Activated T-cell treated with anti-CD3 and anti-CD28 coated beads for 1 hour (primary cell): ENCODE data around the gene TRIM33.
"Not testable (repeated sequence)": the region's sequence is repeated elsewhere in the genome, so short reads cannot be mapped to it uniquely, and the experiment has no call there.

Source experiments
- DNase-seq: peaks from one replicate; pipeline ENCODE4 v3.0.0-alpha.2; 2020; ENCODE audit warnings: low read depth

TRIM33 gene

GRCh38 chr1:114418948-114419347 lies 92.1 kb downstream of the TRIM33 start:
- DNase-seq: not testable (repeated sequence)

- DNase-seq: no peak
Measured at GRCh38 chr1:114397601-114398000, 113.4 kb downstream of the TRIM33 start.

- DNase-seq: no peak
Measured at GRCh38 chr1:114395863-114396262, 115.1 kb downstream of the TRIM33 start.

- no peak for DNase-seq
Measured at GRCh38 chr1:114390960-114391359, 120.0 kb downstream of the TRIM33 start.

GRCh38 chr1:114390361-114390760 lies 120.6 kb downstream of the TRIM33 start:
- no peak for DNase-seq

GRCh38 chr1:114388432-114389003 lies 122.5 kb downstream of the TRIM33 start:
- DNase-seq: no peak

- not testable (repeated sequence) for DNase-seq
Measured at GRCh38 chr1:114387585-114387984, 123.4 kb downstream of the TRIM33 start.

- DNase-seq: no peak
Measured at GRCh38 chr1:114387010-114387360, 124.0 kb downstream of the TRIM33 start.

GRCh38 chr1:114386129-114387009 lies 124.6 kb downstream of the TRIM33 start:
- no peak for DNase-seq

DNA sequence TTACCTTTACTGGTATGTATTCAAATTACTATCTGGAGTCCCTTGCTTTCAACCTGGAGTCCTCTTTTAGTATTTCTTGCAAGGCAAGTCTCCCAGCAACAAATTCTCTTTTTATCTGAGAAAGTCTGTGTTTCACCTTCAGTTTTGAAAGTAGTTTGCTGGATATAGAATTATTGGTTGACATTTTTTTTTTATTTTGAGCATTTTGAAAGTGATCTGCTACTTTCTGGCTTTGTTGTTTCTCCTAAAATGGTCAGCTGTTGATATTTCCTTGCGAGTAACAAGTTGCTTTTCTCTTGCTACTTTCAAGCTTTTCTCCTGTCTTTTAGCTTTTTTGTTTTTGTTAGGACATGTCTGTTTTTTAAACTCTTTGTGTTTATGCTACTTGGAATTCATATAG lies 126.1 kb downstream of the TRIM33 start:
- DNase-seq: no peak

GRCh38 chr1:114379987-114380386 lies 131.0 kb downstream of the TRIM33 start:
- no peak for DNase-seq

GRCh38 chr1:114379358-114379757 lies 131.6 kb downstream of the TRIM33 start:
- no peak for DNase-seq

DNA sequence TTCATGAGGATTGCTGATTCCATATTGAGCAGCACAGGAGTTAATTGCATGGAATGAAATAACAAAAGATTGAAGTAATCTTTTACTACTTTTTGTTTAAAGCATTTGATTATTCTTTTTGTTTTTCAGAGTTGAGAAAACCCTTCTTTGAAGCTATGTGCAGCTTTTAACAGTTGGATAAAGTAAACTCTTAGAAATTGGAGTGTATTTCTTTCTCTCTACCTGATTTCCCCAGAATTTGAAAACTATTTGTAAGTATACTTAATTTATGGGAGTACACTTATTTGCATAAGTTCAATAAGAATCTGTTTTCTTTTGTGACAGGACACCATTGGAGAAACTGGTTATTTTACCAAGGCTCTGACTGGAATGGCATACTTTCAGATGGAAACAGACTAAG lies 133.6 kb downstream of the TRIM33 start:
- DNase-seq: no peak

DNA sequence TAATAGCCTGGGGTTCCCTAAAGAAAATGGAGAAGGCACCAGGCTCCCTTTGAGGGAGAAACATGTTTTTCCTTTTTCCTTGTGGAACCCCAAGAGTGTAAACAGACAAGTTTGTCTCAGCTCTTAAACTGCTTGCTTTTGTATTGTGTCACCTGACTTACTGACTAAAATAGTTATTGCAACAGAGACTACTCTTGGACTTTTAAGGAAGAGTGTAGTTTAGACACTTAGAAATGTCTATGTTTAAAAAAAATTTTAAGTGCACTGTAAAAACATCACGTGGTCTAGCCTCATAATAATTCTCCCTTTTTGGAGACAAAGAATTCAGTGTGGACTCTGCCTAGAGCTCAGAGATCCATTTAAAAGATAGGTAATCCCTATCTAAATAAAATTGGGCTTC lies 141.1 kb downstream of the TRIM33 start:
- no peak for DNase-seq

DNA sequence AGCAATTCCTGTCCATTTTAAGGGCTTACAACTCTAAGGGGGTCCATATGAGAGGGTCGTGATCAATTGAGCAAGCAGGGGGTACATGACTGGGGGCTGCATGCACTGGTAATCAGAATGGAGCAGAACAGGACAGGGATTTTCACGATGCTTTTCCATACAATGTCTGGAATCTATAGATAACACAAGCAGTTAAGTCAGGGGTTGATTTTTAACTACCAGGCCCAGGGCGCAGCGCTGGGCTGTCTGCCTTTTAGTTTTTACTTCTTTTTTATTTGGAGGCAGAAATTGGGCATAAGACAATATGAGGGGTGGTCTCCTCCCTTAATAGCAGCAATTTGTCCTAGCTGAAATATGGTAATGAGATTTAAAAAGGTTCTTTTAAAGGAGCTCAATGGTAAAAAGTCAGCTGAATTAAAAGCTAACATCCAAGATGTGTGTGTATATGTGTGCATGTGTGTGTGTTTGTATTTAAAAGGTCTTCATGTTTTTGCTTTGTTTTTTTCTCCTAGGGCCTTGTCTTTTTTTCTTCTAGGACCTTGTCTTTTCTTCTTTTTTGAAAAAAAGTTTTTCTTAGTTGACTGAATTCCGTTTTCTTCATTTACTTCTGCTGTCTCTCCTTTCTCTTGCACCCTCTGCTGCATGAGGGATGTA lies 141.6 kb downstream of the TRIM33 start:
- not testable (repeated sequence) for DNase-seq

DNA sequence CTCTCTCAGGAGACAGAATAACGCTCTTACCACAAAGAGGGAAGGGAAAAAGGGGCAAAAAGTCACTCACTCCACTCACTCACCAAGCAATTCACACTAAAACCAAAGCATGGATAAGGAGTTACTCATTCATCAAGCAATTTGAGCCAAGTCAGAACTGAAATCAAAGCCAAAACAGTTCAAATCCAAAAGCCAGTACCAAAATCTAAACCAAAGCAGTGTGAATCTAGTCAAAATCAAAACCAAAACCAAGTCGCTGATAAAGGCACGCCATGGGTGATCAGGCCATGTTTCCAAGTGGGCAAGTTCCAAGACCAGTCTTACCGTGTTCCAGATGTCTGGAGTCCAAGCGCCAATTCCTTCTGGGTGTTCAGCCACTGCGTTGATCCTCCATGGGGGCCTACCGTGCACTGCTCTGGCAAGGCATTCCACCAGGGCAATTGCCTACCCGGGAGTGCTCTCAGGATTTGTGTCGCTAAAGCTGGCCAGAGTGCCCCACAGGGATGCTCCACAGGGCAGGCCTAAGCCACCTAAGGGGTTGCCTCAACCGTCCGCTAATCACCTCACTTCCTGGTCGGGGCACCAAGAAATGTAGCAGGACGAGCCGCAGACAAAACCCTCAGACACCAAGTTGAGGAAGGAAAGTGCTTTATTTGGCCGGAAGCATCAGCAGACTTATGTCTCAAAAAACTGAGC lies 142.3 kb downstream of the TRIM33 start:
- no peak for DNase-seq

GRCh38 chr1:114367810-114368209 lies 143.2 kb downstream of the TRIM33 start:
- DNase-seq: no peak

DNA sequence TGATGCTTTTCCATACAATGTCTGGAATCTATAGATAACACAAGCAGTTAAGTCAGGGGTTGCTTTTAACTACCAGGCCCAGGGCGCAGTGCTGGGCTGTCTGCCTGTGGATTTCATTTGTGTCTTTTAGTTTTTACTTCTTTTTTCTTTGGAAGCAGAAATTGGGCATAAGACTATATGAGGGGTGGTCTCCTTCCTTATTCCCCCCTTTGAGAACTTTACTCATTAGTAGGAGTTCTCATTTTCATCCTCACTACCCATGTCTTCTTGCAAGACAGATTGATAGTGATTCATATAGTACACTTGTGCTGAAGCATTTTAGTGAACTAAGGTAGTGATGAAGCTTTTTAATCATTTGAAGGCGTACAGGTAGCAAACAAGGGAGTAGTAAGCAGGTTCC lies 147.8 kb downstream of the TRIM33 start:
- DNase-seq: not testable (repeated sequence)

- no peak for DNase-seq
Measured at GRCh38 chr1:114359791-114360190, 151.2 kb downstream of the TRIM33 start.

- no peak for DNase-seq
Measured at GRCh38 chr1:114355240-114355639, 155.8 kb downstream of the TRIM33 start.

DNA sequence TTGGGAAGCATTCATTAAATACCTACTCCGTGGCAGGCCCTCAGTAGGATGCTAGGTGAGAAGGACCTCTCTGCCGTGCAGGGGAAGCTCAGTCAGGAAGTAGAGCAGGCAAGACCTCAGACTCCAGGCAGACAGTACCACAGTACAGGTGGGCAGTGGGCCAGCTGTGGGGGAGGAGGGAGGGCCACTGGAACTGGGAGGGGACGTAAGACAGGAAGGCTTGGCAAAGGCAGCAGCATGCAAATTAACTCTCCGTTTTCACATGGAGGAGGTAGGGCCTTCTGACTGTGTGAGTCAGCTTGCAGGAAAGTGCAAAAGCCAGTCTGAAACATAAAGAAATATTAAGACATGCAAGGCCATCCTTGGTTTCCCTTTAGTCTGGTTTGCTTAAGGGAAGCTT lies 157.7 kb downstream of the TRIM33 start:
- DNase-seq: no peak

DNA sequence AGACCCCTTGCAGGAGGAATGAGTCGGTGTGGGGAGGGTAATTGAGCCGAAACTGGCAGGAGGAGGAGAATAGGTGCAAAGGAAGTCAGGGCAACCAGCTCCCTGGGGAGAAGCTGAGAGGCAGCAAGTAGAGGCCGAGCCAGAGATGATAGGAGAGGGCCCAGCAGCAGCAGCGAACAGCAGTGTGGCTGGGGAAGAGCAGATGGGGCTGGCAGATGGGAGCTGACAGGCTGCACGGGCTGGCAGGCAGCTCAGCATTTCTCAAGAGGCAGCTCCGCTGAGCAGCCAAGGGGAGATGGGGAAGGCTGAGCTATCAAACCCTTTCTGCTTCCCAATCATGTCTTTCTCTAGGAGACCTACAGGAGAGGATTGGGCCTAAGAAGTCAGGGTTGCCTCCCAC lies 158.2 kb downstream of the TRIM33 start:
- no peak for DNase-seq
